ENCODE measurements around the gene PHTF2. TPM values are rescaled to one million over a fixed set of nuclear protein-coding genes. Genes with fewer than 3 reads are reported as not detected.

PHTF2 gene
- total and polyA plus RNA-seq, 2 of the 4 experiments (the other 2 are of a cell fraction), result 28.3 to 69.9 TPM

DNA sequence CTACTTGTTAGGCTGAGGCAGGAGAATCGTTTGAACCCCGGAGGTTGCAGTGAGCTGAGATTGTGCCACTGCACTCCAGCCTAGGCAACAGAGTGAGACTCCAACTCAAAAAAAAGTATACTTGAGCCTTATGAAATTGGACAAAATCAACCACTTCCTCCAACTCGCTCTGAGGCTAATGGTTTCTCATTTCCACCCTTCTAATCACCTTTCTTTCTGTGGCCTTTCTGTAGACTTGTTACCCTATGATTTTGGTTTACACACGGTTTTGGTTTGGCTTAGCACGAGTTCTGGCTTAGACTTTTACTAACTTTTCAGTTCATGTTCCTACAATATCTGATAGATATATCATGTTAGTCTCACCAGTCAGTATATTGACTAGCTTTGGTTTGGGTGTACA, 152.0 kb downstream of the PHTF2 start:
- Histone ChIP-seq H3K36me3 (ENCODE audit: control insufficient read depth, insufficient read depth, low read length) (no peaks in the 10 kb centered on the region), H2AK9ac (replicated peaks; ENCODE audit: low read depth, low read length, poor library complexity) (no peak overlapping the region), H4K5ac (ENCODE audit: low read depth, low read length) (no peak overlapping the region), H3K4me2 (ENCODE audit: low read depth, low read length) (no peak overlapping the region), H3K9me1 (ENCODE audit: insufficient read depth, low read length) (no peaks in the 10 kb centered on the region), H3K14ac (replicated peaks; ENCODE audit: low read depth, low read length) (no peak overlapping the region; the same call in 1 of the 2 replicates), H3K27ac (ENCODE audit: insufficient read depth, low read length) (no peak overlapping the region), H4K20me1 (ENCODE audit: insufficient read depth, low read length) (no peaks in the 10 kb centered on the region), H3K79me1 (ENCODE audit: low read depth in 1 of 2, low read length in 2 of 2) (no peaks in the 10 kb centered on the region), H4K8ac (ENCODE audit: low read depth in 2 of 2, low read length in 2 of 2) (no peak overlapping the region), H3K9me3 (ENCODE audit: control insufficient read depth, insufficient read depth, low read length) (no peaks in the 10 kb centered on the region), H2AFZ (replicated peaks; ENCODE audit: low read length, poor library complexity) (no peak overlapping the region), H4K91ac (ENCODE audit: insufficient read depth, low read depth, low read length) (no peak overlapping the region), H3K4me3 (ENCODE audit: insufficient read depth, low read depth, low read length) (no peak overlapping the region), H3K56ac (ENCODE audit: extremely low read depth, insufficient read depth, low read length) (no peak overlapping the region), H3K9ac (ENCODE audit: low read depth, low read length) (no peak overlapping the region), H2BK15ac (ENCODE audit: low read depth, low read length) (no peak overlapping the region), H3K23ac (ENCODE audit: low read depth, low read length) (no peak overlapping the region), H2BK120ac (ENCODE audit: low read depth, low read length) (no peak overlapping the region), H2BK20ac (ENCODE audit: low read depth, low read length) (no peak overlapping the region), H2AK5ac (ENCODE audit: low read depth, low read length) (no peak overlapping the region), H3K4me1 (ENCODE audit: control insufficient read depth, insufficient read depth, low read length) (peaks cover 2% of the 10 kb centered on the region; the same call in 1 of the 2 replicates), H3K18ac (ENCODE audit: low read depth, low read length) (no peak overlapping the region), H3K27me3 (ENCODE audit: control insufficient read depth, insufficient read depth, low read length) (no peaks in the 10 kb centered on the region), H3K4ac (ENCODE audit: low read depth, low read length) (no peak overlapping the region), H2BK5ac (ENCODE audit: low read depth, low read length, poor library complexity, severe bottlenecking) (no peak overlapping the region)
- WGBS, 2 experiments (ENCODE audit: extremely low coverage in 2 of 2, insufficient read length in 1 of 2), result 100% methylated on average over 3 of the region's 5 CpGs; no CpG with 5 or more reads in 1 of the 2 experiments
- no peak for TF ChIP-seq CTCF (conservative IDR thresholded peaks at IDR 0.05; ENCODE audit: low read depth, low read length)
- no peak for TF ChIP-seq POLR2A (IDR thresholded peaks at IDR 0.05; ENCODE audit: low read depth, low read length)
- no peak for TF ChIP-seq SMC3 (IDR thresholded peaks at IDR 0.05; ENCODE audit: low read depth, low read length)
- TF ChIP-seq RCOR1 (IDR thresholded peaks at IDR 0.05; ENCODE audit: insufficient replicate concordance, low read length), result no peak
- no peak for TF ChIP-seq FOS (IDR thresholded peaks at IDR 0.05; ENCODE audit: low read depth, low read length)
- no peak for TF ChIP-seq ELK1 (IDR thresholded peaks at IDR 0.05; ENCODE audit: borderline replicate concordance, low read depth, low read length)
- no peak for TF ChIP-seq NFE2L2 (IDR thresholded peaks at IDR 0.05; ENCODE audit: low read depth, low read length)
- TF ChIP-seq RAD21 (IDR thresholded peaks at IDR 0.05; ENCODE audit: low read length), result no peak
- no peak for TF ChIP-seq CEBPB (IDR thresholded peaks at IDR 0.05; ENCODE audit: low read depth, low read length)
- no peak for TF ChIP-seq MAFK (IDR thresholded peaks at IDR 0.05; ENCODE audit: low read depth, low read length)
- no peak for TF ChIP-seq USF2 (IDR thresholded peaks at IDR 0.05; ENCODE audit: low read depth, low read length)
- TF ChIP-seq RFX5 (IDR thresholded peaks at IDR 0.05; ENCODE audit: low read depth, low read length), result no peak
- no peak for TF ChIP-seq MAZ (IDR thresholded peaks at IDR 0.05; ENCODE audit: borderline replicate concordance, low read depth, low read length)
- no peak for TF ChIP-seq CHD1 (IDR thresholded peaks at IDR 0.05; ENCODE audit: low read depth, low read length)
- no peak for TF ChIP-seq MXI1 (IDR thresholded peaks at IDR 0.05; ENCODE audit: borderline replicate concordance, low read depth, low read length)
- no peak for TF ChIP-seq BHLHE40 (IDR thresholded peaks at IDR 0.05; ENCODE audit: low read depth, low read length)
- DNase-seq (no peak), ATAC-seq (ENCODE audit: low read depth) (no peak)
- in situ Hi-C loops (cut with MboI; ENCODE audit: low sequenced_read_pairs), result no loop called here
- no TSS peak for BruUV-seq (replicated peaks)
- dilution Hi-C loops (cut with HindIII; ENCODE audit: low sequenced_read_pairs, unreplicated experiment), result no loop called here
- CTCF ChIA-PET, result no interaction called here
- POLR2A ChIA-PET (ENCODE audit: unreplicated experiment), result no interaction called here
- intact Hi-C loops (cut with micrococcal nuclease), result no loop called here

All from IMR-90 (cell line).